GM12878 (cell line): ENCODE measurements around the gene SVIL. TPM values are rescaled to one million over a fixed set of nuclear protein-coding genes. Genes with fewer than 3 reads are reported as not detected.

ENCODE experiments used
- ATAC-seq: fragments of 200-7000 bp; cut with Tn5 transposase; 3 replicates; pipeline ENCODE4 v1.9.1; 2020; ENCODE audit warnings: mild to moderate bottlenecking, moderate library complexity
- BruUV-seq: library from RNA; stranded (reverse); fragments of 400-500 nt; replicated peaks from 2 replicates; lab custom pipeline; 2021; lab: Mats Ljungman, UMichigan
- CTCF ChIA-PET: fragments of 300-600 bp; sonication (Branson Sonifier 250); formaldehyde crosslinking; extraction: SDS; loops from one replicate; lab custom pipeline; 2021; ENCODE audit warnings: inconsistent platforms; lab: Yijun Ruan, JAX
- POLR2A ChIA-PET: fragments of 350-600 bp; formaldehyde crosslinking; extraction: SDS; loops from one replicate; lab custom pipeline; 2021; ENCODE audit warnings: inconsistent platforms; lab: Charles Lee
- RAD21 ChIA-PET: fragments of 300-600 bp; sonication (Branson Sonifier 250); formaldehyde crosslinking; loops from one replicate; lab custom pipeline; 2023; ENCODE audit warnings: antibody characterized with exemption; ENCODE audit not compliant: unreplicated experiment; lab: Charles Lee
- SMC1A ChIA-PET: fragments of 300-600 bp; sonication (Branson Sonifier 250); formaldehyde crosslinking; loops from one replicate; lab custom pipeline; 2023; ENCODE audit not compliant: unreplicated experiment, uncharacterized antibody; lab: Charles Lee
- DNase-seq: peaks from one replicate; pipeline ENCODE4 v3.0.0-alpha.2; 2011; ENCODE audit warnings: low read depth, low spot score
- FAIRE-seq: peaks from 3 replicates; lab custom pipeline; 2011; peaks lifted over from hg19 to GRCh38; lab: Jason Lieb, UNC
- H2AFZ ChIP-seq: 2 replicates; pipeline ENCODE4 v1.6.0; 2011; ENCODE audit warnings: low read depth, low read length, control low read depth; ENCODE audit not compliant: control insufficient read depth
- H3K27ac ChIP-seq: 2 replicates; pipeline ENCODE4 v1.5.1; 2011; ENCODE audit warnings: control low read depth; ENCODE audit not compliant: control insufficient read depth, insufficient read depth
- H3K27me3 ChIP-seq, 2 experiments: replicated peaks in 1 of 2; 2 replicates each; pipeline versions ENCODE4 v1.6.0 to v1.6.1; 2011; ENCODE audit warnings: low read length in 1 of 2; ENCODE audit not compliant: control insufficient read depth in 2 of 2, insufficient read depth in 2 of 2
- H3K36me3 ChIP-seq, 2 experiments: 2 replicates each; pipeline ENCODE4 v1.5.1; 2011; ENCODE audit warnings: low read length in 1 of 2; ENCODE audit not compliant: control insufficient read depth in 2 of 2, insufficient read depth in 2 of 2
- H3K4me1 ChIP-seq: 2 replicates; pipeline ENCODE4 v1.6.1; 2011; ENCODE audit warnings: mild to moderate bottlenecking, low read length, moderate library complexity, mixed read lengths; ENCODE audit not compliant: control insufficient read depth, insufficient read depth
- H3K4me2 ChIP-seq: 2 replicates; pipeline ENCODE4 v1.6.0; 2011; ENCODE audit warnings: control low read depth; ENCODE audit not compliant: control insufficient read depth, insufficient read depth
- H3K4me3 ChIP-seq: fragments of 200-600 bp; sonication (generic); 2 replicates; pipeline ENCODE4 v1.5.1; 2016
- H3K79me2 ChIP-seq: 2 replicates; pipeline ENCODE4 v1.6.0; 2011; ENCODE audit warnings: low read length; ENCODE audit not compliant: control insufficient read depth, insufficient read depth
- H3K9ac ChIP-seq: 2 replicates; pipeline ENCODE4 v1.8.0; 2011; ENCODE audit warnings: low read length, control low read depth, mixed read lengths; ENCODE audit not compliant: control insufficient read depth, insufficient read depth
- H3K9me3 ChIP-seq: replicated peaks from 3 replicates; pipeline ENCODE4 v1.5.1; 2011; ENCODE audit warnings: mild to moderate bottlenecking, low read length; ENCODE audit not compliant: control insufficient read depth, insufficient read depth
- H4K20me1 ChIP-seq: 2 replicates; pipeline ENCODE4 v1.6.0; 2011; ENCODE audit not compliant: control insufficient read depth, insufficient read depth
- NR2F1 ChIP-seq: fragments of 450-650 bp; conservative IDR thresholded peaks from 2 replicates; pipeline ENCODE4 v1.6.1; 2017; ENCODE audit warnings: mild to moderate bottlenecking
- PAX8 ChIP-seq: fragments of 450-650 bp; IDR thresholded peaks from 2 replicates; pipeline ENCODE4 v1.6.1; 2017; ENCODE audit warnings: mild to moderate bottlenecking, moderate library complexity
- POLR2AphosphoS5 ChIP-seq: IDR thresholded peaks from 2 replicates; pipeline ENCODE4 v1.6.1; 2011; ENCODE audit warnings: mild to moderate bottlenecking, low read length, inconsistent platforms
- TBL1XR1 ChIP-seq: IDR thresholded peaks from 2 replicates; pipeline ENCODE4 v1.6.1; 2012; ENCODE audit warnings: low read depth, low read length, improper control_type of control experiment
- USF1 ChIP-seq: IDR thresholded peaks from 2 replicates; pipeline ENCODE4 v1.6.1; 2011; ENCODE audit warnings: borderline replicate concordance, low read depth, mild to moderate bottlenecking, moderate library complexity, mixed read lengths, low read length; ENCODE audit not compliant: insufficient read depth; ENCODE audit errors: extremely low read length
- WGBS: methylation state at CpG from one replicate; pipeline ENCODE4 v1.1.6; 2016; ENCODE audit warnings: low lambda C conversion rate; ENCODE audit not compliant: insufficient replicate concordance, insufficient coverage; ENCODE audit errors: missing lambda C conversion rate; 5-methylcytosine and 5-hydroxymethylcytosine counted together
- in situ Hi-C: fragments of 300-500 bp; cut with MboI; formaldehyde crosslinking; loops from 9 replicates; pipeline ENCODE4 v1.14.3; 2018; ENCODE audit warnings: mixed read lengths
- intact Hi-C: fragments of 100-400 bp; cut with micrococcal nuclease; formaldehyde crosslinking; loops from one replicate; pipeline ENCODE4 v1.14.2; 2022; ENCODE audit not compliant: unreplicated experiment
- polyA plus RNA-seq, 11 experiments: library from polyadenylated mRNA; depleted of rRNA in 4 of 11; unstranded in 6 of 11; stranded (reverse) in 5 of 11; fragments of >200 nt; fragmentation: Nextera tagmentation in 4 of 11; fragmentation: Illumina TruSeq in 1 of 11; extraction: Ambion mirVana in 4 of 11; extraction: Trizol in 1 of 11; gene quantifications; 1 replicate in 1 of 11; 2 replicates in 10 of 11; pipeline versions ENCODE4 v1.2.1 to v1.2.3, GENCODE V29; 2011 to 2016; ENCODE audit warnings: inconsistent platforms in 2 of 11, missing spikeins in 2 of 11, low read depth in 1 of 11
- total RNA-seq, 4 experiments: library from RNA; depleted of rRNA in 3 of 4; stranded (reverse); fragments of >200 nt in 3 of 4; fragmentation: Illumina TruSeq in 1 of 4; extraction: Trizol in 1 of 4; gene quantifications; 2 replicates each; pipeline versions ENCODE4 v1.2.1 to v1.2.3, GENCODE V29; 2013 to 2021
- TF ChIP-seq, protein P1 (sequence below): fragments of 450-650 bp; formaldehyde crosslinking; IDR thresholded peaks from 2 replicates; pipeline ENCODE4 v1.4.0; 2020; ENCODE audit warnings: mild to moderate bottlenecking, moderate library complexity
- TF ChIP-seq, protein P2 (sequence below): IDR thresholded peaks from 2 replicates; pipeline ENCODE4 v1.6.1; 2011; ENCODE audit warnings: borderline replicate concordance, low read depth, mild to moderate bottlenecking, moderate library complexity, low read length; ENCODE audit not compliant: insufficient read depth, poor library complexity, severe bottlenecking
- TF ChIP-seq, protein P3 (sequence below): fragments of 450-650 bp; IDR thresholded peaks from 2 replicates; pipeline ENCODE4 v1.6.1; 2016; ENCODE audit warnings: mild to moderate bottlenecking

The SVIL gene
- total and polyA plus RNA-seq, 10 of the 15 experiments (the other 5 are each of a cell fraction or from before 2014, with no cell fraction given) = 0.22 to 1.9 (median 0.87) TPM

DNA sequence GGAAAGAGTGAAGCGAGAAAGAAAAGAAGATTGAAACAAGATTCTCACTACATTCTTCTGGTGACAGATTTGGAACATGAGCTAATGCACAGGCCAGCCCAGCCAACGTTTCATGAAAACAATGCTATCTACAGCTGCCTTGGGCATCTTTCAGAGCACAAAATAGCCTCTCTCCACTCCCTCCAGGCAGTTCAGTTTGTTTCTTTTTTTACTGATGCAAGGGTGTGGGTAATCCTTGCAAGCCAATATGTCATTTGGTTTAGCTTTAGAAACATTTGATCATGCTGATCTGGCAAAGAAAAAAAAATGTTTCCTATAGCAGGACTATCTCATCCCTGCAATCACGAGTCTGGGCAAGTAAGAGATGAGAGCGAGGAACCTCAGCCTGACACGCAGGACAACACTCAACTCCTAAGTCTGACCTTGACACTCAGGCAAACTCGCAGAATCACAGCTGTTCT is 35.9 kb downstream of the SVIL start (continued):
- TF ChIP-seq, protein P1, sequence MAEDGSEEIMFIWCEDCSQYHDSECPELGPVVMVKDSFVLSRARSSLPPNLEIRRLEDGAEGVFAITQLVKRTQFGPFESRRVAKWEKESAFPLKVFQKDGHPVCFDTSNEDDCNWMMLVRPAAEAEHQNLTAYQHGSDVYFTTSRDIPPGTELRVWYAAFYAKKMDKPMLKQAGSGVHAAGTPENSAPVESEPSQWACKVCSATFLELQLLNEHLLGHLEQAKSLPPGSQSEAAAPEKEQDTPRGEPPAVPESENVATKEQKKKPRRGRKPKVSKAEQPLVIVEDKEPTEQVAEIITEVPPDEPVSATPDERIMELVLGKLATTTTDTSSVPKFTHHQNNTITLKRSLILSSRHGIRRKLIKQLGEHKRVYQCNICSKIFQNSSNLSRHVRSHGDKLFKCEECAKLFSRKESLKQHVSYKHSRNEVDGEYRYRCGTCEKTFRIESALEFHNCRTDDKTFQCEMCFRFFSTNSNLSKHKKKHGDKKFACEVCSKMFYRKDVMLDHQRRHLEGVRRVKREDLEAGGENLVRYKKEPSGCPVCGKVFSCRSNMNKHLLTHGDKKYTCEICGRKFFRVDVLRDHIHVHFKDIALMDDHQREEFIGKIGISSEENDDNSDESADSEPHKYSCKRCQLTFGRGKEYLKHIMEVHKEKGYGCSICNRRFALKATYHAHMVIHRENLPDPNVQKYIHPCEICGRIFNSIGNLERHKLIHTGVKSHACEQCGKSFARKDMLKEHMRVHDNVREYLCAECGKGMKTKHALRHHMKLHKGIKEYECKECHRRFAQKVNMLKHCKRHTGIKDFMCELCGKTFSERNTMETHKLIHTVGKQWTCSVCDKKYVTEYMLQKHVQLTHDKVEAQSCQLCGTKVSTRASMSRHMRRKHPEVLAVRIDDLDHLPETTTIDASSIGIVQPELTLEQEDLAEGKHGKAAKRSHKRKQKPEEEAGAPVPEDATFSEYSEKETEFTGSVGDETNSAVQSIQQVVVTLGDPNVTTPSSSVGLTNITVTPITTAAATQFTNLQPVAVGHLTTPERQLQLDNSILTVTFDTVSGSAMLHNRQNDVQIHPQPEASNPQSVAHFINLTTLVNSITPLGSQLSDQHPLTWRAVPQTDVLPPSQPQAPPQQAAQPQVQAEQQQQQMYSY (CRISPR knock-in tag) = no peak
- TF ChIP-seq, protein P2, sequence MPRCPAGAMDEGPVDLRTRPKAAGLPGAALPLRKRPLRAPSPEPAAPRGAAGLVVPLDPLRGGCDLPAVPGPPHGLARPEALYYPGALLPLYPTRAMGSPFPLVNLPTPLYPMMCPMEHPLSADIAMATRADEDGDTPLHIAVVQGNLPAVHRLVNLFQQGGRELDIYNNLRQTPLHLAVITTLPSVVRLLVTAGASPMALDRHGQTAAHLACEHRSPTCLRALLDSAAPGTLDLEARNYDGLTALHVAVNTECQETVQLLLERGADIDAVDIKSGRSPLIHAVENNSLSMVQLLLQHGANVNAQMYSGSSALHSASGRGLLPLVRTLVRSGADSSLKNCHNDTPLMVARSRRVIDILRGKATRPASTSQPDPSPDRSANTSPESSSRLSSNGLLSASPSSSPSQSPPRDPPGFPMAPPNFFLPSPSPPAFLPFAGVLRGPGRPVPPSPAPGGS = no peak
- no peak for TF ChIP-seq NR2F1

- Histone ChIP-seq H3K4me1 (no peaks in the 10 kb centered on the region), H3K9ac (no peak overlapping the region), H3K9me3 (no peaks in the 10 kb centered on the region), H3K79me2 (no peaks in the 10 kb centered on the region), H2AFZ (no peak overlapping the region), H3K36me3 (no peaks in the 10 kb centered on the region)
- in situ Hi-C loops = no loop called here
- FAIRE-seq = no peak
- TF ChIP-seq POLR2AphosphoS5 = no peak
- TF ChIP-seq, protein P3, sequence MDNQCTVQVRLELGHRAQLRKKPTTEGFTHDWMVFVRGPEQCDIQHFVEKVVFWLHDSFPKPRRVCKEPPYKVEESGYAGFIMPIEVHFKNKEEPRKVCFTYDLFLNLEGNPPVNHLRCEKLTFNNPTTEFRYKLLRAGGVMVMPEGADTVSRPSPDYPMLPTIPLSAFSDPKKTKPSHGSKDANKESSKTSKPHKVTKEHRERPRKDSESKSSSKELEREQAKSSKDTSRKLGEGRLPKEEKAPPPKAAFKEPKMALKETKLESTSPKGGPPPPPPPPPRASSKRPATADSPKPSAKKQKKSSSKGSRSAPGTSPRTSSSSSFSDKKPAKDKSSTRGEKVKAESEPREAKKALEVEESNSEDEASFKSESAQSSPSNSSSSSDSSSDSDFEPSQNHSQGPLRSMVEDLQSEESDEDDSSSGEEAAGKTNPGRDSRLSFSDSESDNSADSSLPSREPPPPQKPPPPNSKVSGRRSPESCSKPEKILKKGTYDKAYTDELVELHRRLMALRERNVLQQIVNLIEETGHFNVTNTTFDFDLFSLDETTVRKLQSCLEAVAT = no peak
- no peak for TF ChIP-seq PAX8
- TF ChIP-seq USF1 = no peak
- TF ChIP-seq, protein P2 = no peak
- no peak for TF ChIP-seq TBL1XR1
- TF ChIP-seq, all 136 proteins: peak for 0
- BruUV-seq = no TSS peak
- Histone ChIP-seq H3K4me2 (no peak overlapping the region), H3K27ac (no peak overlapping the region), H4K20me1 (no peaks in the 10 kb centered on the region), H3K27me3 (no peaks in the 10 kb centered on the region), H3K4me3 (no peak overlapping the region)
- CTCF ChIA-PET = interaction anchor here (0.8 kb wide), 1 partner anchor 138 kb away, joined by 3 read pairs; no protein-coding TSS in a partner anchor
- RAD21 ChIA-PET = interaction anchor here (0.8 kb wide), 1 partner anchor 93 kb away, joined by 3 read pairs; no protein-coding TSS in a partner anchor
- intact Hi-C loops = no loop called here
- POLR2A ChIA-PET = interaction anchor here (0.6 kb wide), 1 partner anchor 64 kb away, joined by 3 read pairs; no protein-coding TSS in a partner anchor
- WGBS = 43% methylated on average over 11 of the region's 11 CpGs
- ATAC-seq = no peak
- SMC1A ChIA-PET = no interaction called here
- no peak for DNase-seq
These were observed 37.9 kb downstream of the SVIL start for GRCh38 chr10:29596826-29597225.
